B cell (primary cell): ENCODE data around the gene CA9. TPM values are rescaled to one million over a fixed set of nuclear protein-coding genes. Genes with fewer than 3 reads are reported as not detected.

Experiments
- ATAC-seq: fragments of 200-7000 bp; cut with Tn5 transposase; one replicate; pipeline ENCODE4 v1.10.0; 2021; ENCODE audit warnings: low read depth, mild to moderate bottlenecking, moderate number of reproducible peaks, moderate library complexity
- CTCF ChIA-PET: fragments of 350-600 bp; sonication (Branson Sonifier 250); formaldehyde crosslinking; loops from one replicate; lab custom pipeline; 2021; ENCODE audit warnings: antibody characterized with exemption, inconsistent platforms; lab: Charles Lee
- POLR2A ChIA-PET: fragments of 350-600 bp; sonication (Branson Sonifier 250); formaldehyde crosslinking; loops from one replicate; lab custom pipeline; 2021; ENCODE audit warnings: antibody characterized with exemption; lab: Charles Lee
- DNase-seq: peaks from one replicate; pipeline ENCODE4 v3.0.0; 2013
- H2AFZ ChIP-seq: 2 replicates; pipeline ENCODE4 v1.6.1; 2012; ENCODE audit warnings: mild to moderate bottlenecking, low read depth, low read length; ENCODE audit not compliant: insufficient read depth, poor library complexity, severe bottlenecking
- H3K27ac ChIP-seq, 2 donors: 1 replicate in 1 of 2; 2 replicates in 1 of 2; pipeline ENCODE4 v1.5.1; 2012 to 2013; ENCODE audit warnings: low read length in 2 of 2, mild to moderate bottlenecking in 2 of 2, moderate library complexity in 1 of 2
- H3K27me3 ChIP-seq, 4 experiments: fragments of 200-600 bp in 1 of 4; sonication (generic) in 1 of 4; replicated peaks in 1 of 4; 1 replicate in 2 of 4; 2 replicates in 2 of 4; pipeline versions ENCODE4 v1.6.1 to v1.7.0; 2013 to 2016; ENCODE audit warnings: low read length in 3 of 4, mild to moderate bottlenecking in 2 of 4, mixed read lengths in 1 of 4, moderate library complexity in 1 of 4; ENCODE audit not compliant: insufficient read depth in 4 of 4, control insufficient read depth in 3 of 4; ENCODE audit errors: control extremely low read depth in 1 of 4
- H3K36me3 ChIP-seq, 2 experiments: replicated peaks in 1 of 2; 1 replicate in 1 of 2; 2 replicates in 1 of 2; pipeline versions ENCODE4 v1.6.1 to v1.7.1; 2013; ENCODE audit warnings: low read length in 1 of 2; ENCODE audit not compliant: insufficient read depth in 2 of 2, control insufficient read depth in 1 of 2; ENCODE audit errors: control extremely low read depth in 1 of 2, extremely low read depth in 1 of 2
- H3K4me1 ChIP-seq, 2 donors: fragments of 200-600 bp in 1 of 2; sonication (generic) in 1 of 2; 1 replicate in 1 of 2; 2 replicates in 1 of 2; pipeline versions ENCODE4 v1.5.1 to v1.6.1; 2013 to 2017; ENCODE audit warnings: low read length in 2 of 2; ENCODE audit not compliant: control insufficient read depth in 2 of 2, insufficient read depth in 2 of 2
- H3K4me2 ChIP-seq: replicated peaks from 2 replicates; pipeline ENCODE3; 2012; ENCODE audit warnings: mild to moderate bottlenecking, low read depth, low read length; ENCODE audit not compliant: poor library complexity, severe bottlenecking
- H3K4me3 ChIP-seq, 5 experiments: fragments of 200-600 bp in 1 of 5; sonication (generic) in 1 of 5; 1 replicate in 3 of 5; 2 replicates in 2 of 5; pipeline versions ENCODE4 v1.5.1 to v1.7.0; 2011 to 2016; ENCODE audit warnings: low read length in 4 of 5, mild to moderate bottlenecking in 4 of 5, low read depth in 2 of 5, control low read depth in 1 of 5, moderate library complexity in 1 of 5; ENCODE audit not compliant: insufficient read depth in 1 of 5; ENCODE audit errors: control extremely low read depth in 1 of 5, extremely low read depth in 1 of 5
- H3K79me2 ChIP-seq: fragments of 200-600 bp; sonication (generic); one replicate; pipeline ENCODE4 v1.6.0; 2016; ENCODE audit warnings: low read length; ENCODE audit not compliant: control insufficient read depth, insufficient read depth
- H3K9ac ChIP-seq: fragments of 200-600 bp; sonication (generic); 2 replicates; pipeline ENCODE4 v1.6.1; 2017; ENCODE audit warnings: mild to moderate bottlenecking, low read length, moderate library complexity
- H3K9me3 ChIP-seq, 3 donors: one replicate each; pipeline versions ENCODE4 v1.6.1 to v1.7.1; 2013; ENCODE audit warnings: low read length in 2 of 3; ENCODE audit not compliant: control insufficient read depth in 2 of 3, insufficient read depth in 1 of 3; ENCODE audit errors: control extremely low read depth in 1 of 3
- H4K20me1 ChIP-seq: 2 replicates; pipeline ENCODE4 v1.6.0; 2012; ENCODE audit warnings: mild to moderate bottlenecking, low read length; ENCODE audit not compliant: insufficient read depth, control insufficient read depth, poor library complexity, severe bottlenecking
- H3K27ac Mint-ChIP-seq: one replicate; pipeline ENCODE4 v1.8.0; 2021; ENCODE audit warnings: mixed read lengths
- H3K27me3 Mint-ChIP-seq: one replicate; pipeline ENCODE4 v1.8.0; 2021; ENCODE audit warnings: mixed read lengths
- H3K4me1 Mint-ChIP-seq: one replicate; pipeline ENCODE4 v1.8.0; 2021; ENCODE audit warnings: mixed read lengths
- H3K4me3 Mint-ChIP-seq: one replicate; pipeline ENCODE4 v1.8.0; 2021; ENCODE audit warnings: mixed read lengths
- H3K9me3 Mint-ChIP-seq: one replicate; pipeline ENCODE4 v1.8.0; 2022; ENCODE audit warnings: mixed read lengths; ENCODE audit not compliant: insufficient read depth
- CTCF ChIP-seq: fragments of 200-600 bp; IDR thresholded peaks from one replicate; pipeline ENCODE4 v1.8.0; 2022; ENCODE audit warnings: antibody characterized with exemption, mild to moderate bottlenecking
- EZH2 ChIP-seq: IDR thresholded peaks from 2 replicates; pipeline ENCODE4 v1.6.1; 2012; ENCODE audit warnings: borderline replicate concordance, low read depth, mild to moderate bottlenecking, moderate library complexity, low read length; ENCODE audit not compliant: insufficient read depth, poor library complexity, severe bottlenecking
- WGBS: methylation state at CpG from one replicate; pipeline ENCODE4 v1.1.5; 2013; ENCODE audit warnings: missing lambda C conversion rate; ENCODE audit not compliant: insufficient coverage; 5-methylcytosine and 5-hydroxymethylcytosine counted together
- intact Hi-C: fragments of 100-400 bp; cut with micrococcal nuclease; formaldehyde crosslinking; loops from one replicate; pipeline ENCODE4 v1.10.0; 2022
- polyA plus RNA-seq: library from polyadenylated mRNA; depleted of rRNA; stranded (reverse); fragments of >200 nt; gene quantifications from 2 replicates; pipeline ENCODE4 v1.2.3, GENCODE V29; 2012
- total RNA-seq, 2 donors: library from RNA; stranded (reverse); fragments of 120-200 nt in 1 of 2; gene quantifications; 1 replicate in 1 of 2; 2 replicates in 1 of 2; pipeline versions ENCODE4 v1.2.3 to v1.2.4, GENCODE V29; 2013 to 2022

CA9 gene
- total and polyA plus RNA-seq, 2 donors (not counting 1 experiment from before 2014, with no cell fraction given) = not detected

GRCh38 chr9:35703906-35704672 is 30.4 kb downstream of the CA9 start:
- no peak overlapping the region for H3K4me2 ChIP-seq
- CTCF ChIA-PET = interaction anchor here (20.4 kb wide), 1 partner anchor 9 kb away, joined by 195 read pairs; the partner anchor contains the start of gene TPM2
- H3K27ac Mint-ChIP-seq = no peak overlapping the region
- no peak for ATAC-seq
- no peaks in the 10 kb centered on the region for H3K4me1 Mint-ChIP-seq
- H2AFZ ChIP-seq = no peak overlapping the region
- DNase-seq = no peak
- no peaks in the 10 kb centered on the region for H3K9me3 ChIP-seq
- no peaks in the 10 kb centered on the region for H3K9me3 Mint-ChIP-seq
- no peaks in the 10 kb centered on the region for H3K27me3 Mint-ChIP-seq
- H3K4me3 Mint-ChIP-seq = no peak overlapping the region
- H4K20me1 ChIP-seq = peaks cover 25% of the 10 kb centered on the region
- no peak overlapping the region for H3K4me3 ChIP-seq
- TF ChIP-seq EZH2 (no peak), CTCF (no peak)
- H3K27me3 ChIP-seq = no peaks in the 10 kb centered on the region
- WGBS = 98% methylated on average over 26 of the region's 26 CpGs
- H3K27ac ChIP-seq = no peak overlapping the region
- intact Hi-C loops = no loop called here
- no peak overlapping the region for H3K9ac ChIP-seq
- peaks cover 4 to 97% of the 10 kb centered on the region in 2 experiments for H3K36me3 ChIP-seq
- POLR2A ChIA-PET = no interaction called here
- H3K4me1 ChIP-seq = no peaks in the 10 kb centered on the region
- peaks cover 13% of the 10 kb centered on the region for H3K79me2 ChIP-seq

GRCh38 chr9:35705372-35705771 is 31.6 kb downstream of the CA9 start:
- Histone ChIP-seq H3K9me3 (no peaks in the 10 kb centered on the region), H4K20me1 (peaks cover 18% of the 10 kb centered on the region), H3K27ac (no peak overlapping the region), H3K36me3 (peaks cover 4 to 90% of the 10 kb centered on the region in 2 experiments), H3K79me2 (peaks cover 13% of the 10 kb centered on the region), H3K4me1 (no peaks in the 10 kb centered on the region), H3K9ac (no peak overlapping the region), H3K4me2 (no peak overlapping the region), H3K4me3 (no peak overlapping the region), H3K27me3 (no peaks in the 10 kb centered on the region), H2AFZ (no peak overlapping the region)
- ChIA-PET CTCF (interaction anchor here (20.4 kb wide), 1 partner anchor 11 kb away, joined by 195 read pairs; the partner anchor contains the start of gene TPM2), POLR2A (no interaction called here)
- no peaks in the 10 kb centered on the region for H3K9me3 Mint-ChIP-seq
- H3K4me1 Mint-ChIP-seq = no peaks in the 10 kb centered on the region
- H3K27me3 Mint-ChIP-seq = no peaks in the 10 kb centered on the region
- no peak for ATAC-seq
- DNase-seq = no peak
- H3K27ac Mint-ChIP-seq = no peak overlapping the region
- 93% methylated on average over 8 of the region's 8 CpGs for WGBS
- intact Hi-C loops = no loop called here
- H3K4me3 Mint-ChIP-seq = no peak overlapping the region
- TF ChIP-seq CTCF = no peak
- no peak for TF ChIP-seq EZH2
